HG02610 (cell line): ENCODE measurements around the gene LETMD1.
"Not testable (repeated sequence)": the region's sequence is repeated elsewhere in the genome, so short reads cannot be mapped to it uniquely, and the experiment has no call there.

Source experiments
- ATAC-seq: cut with Tn5 transposase; IDR thresholded peaks from one replicate; pipeline ENCODE4 v1.9.1; 2021; ENCODE audit warnings: mild to moderate bottlenecking, moderate library complexity; ENCODE audit not compliant: unreplicated experiment

The LETMD1 gene

GRCh38 chr12:51047655-51048540 lies at the start of gene LETMD1:
TSS of gene LETMD1 (plus strand) at chr12:51048327. CDS start at chr12:51048357, 30 bp downstream.
- peak; percentile 97 for ATAC-seq

GRCh38 chr12:50999093-50999492 lies 49.0 kb upstream of the LETMD1 start:
- no peak for ATAC-seq

- no peak for ATAC-seq
Measured at GRCh38 chr12:51000245-51000644, 47.9 kb upstream of the LETMD1 start.

- ATAC-seq, result no peak
Measured at GRCh38 chr12:51001799-51002198, 46.3 kb upstream of the LETMD1 start.

GRCh38 chr12:51004504-51004903 lies 43.6 kb upstream of the LETMD1 start:
- ATAC-seq, result no peak

GRCh38 chr12:51005030-51005429 lies 43.1 kb upstream of the LETMD1 start:
- ATAC-seq, result no peak

- no peak for ATAC-seq
Measured at GRCh38 chr12:51005671-51006070, 42.5 kb upstream of the LETMD1 start.

- ATAC-seq, result no peak
Measured at GRCh38 chr12:51008329-51009055, 39.6 kb upstream of the LETMD1 start.

GRCh38 chr12:51009056-51009440 lies 39.1 kb upstream of the LETMD1 start:
- ATAC-seq, result no peak

GRCh38 chr12:51011955-51012354 lies 36.2 kb upstream of the LETMD1 start:
- ATAC-seq, result no peak

GRCh38 chr12:51012570-51013236 lies 35.4 kb upstream of the LETMD1 start:
- ATAC-seq, result no peak

GRCh38 chr12:51013441-51013840 lies 34.7 kb upstream of the LETMD1 start:
- ATAC-seq, result no peak

GRCh38 chr12:51014467-51014866 lies 33.7 kb upstream of the LETMD1 start:
- ATAC-seq, result not testable (repeated sequence)

- no peak for ATAC-seq
Measured at GRCh38 chr12:51017452-51017851, 30.7 kb upstream of the LETMD1 start.

GRCh38 chr12:51018956-51019355 lies 29.2 kb upstream of the LETMD1 start:
- ATAC-seq, result no peak

- ATAC-seq, result no peak
Measured at GRCh38 chr12:51019927-51020326, 28.2 kb upstream of the LETMD1 start.

- no peak for ATAC-seq
Measured at GRCh38 chr12:51020448-51021182, 27.5 kb upstream of the LETMD1 start.

- no peak for ATAC-seq
Measured at GRCh38 chr12:51021694-51022093, 26.4 kb upstream of the LETMD1 start.

GRCh38 chr12:51023625-51024382 lies 24.3 kb upstream of the LETMD1 start:
- no peak for ATAC-seq

- no peak for ATAC-seq
Measured at GRCh38 chr12:51025338-51025835, 22.7 kb upstream of the LETMD1 start.
